ENCODE results near the gene MAP7D3.

DNA sequence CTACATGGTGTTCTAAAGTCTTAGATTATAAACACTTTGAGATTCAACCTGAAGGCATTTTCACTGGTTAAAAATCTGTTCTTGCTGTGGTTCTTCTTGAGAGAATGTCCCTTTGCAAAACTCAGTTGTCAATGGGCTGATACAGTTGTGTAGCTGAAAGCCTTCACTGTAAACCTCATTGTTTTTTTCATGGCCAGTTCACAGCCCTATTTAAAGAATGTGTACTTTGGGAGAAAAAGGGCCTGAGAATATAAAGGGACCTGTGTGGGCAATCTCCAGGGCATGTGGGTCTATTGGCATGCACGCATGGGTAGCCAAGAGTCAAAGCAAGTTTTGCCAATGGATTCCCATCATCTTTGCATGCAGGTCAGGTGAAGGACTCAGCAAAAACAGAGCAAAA lies 7.8 kb upstream of the MAP7D3 start:
- TF ChIP-seq, protein P1, sequence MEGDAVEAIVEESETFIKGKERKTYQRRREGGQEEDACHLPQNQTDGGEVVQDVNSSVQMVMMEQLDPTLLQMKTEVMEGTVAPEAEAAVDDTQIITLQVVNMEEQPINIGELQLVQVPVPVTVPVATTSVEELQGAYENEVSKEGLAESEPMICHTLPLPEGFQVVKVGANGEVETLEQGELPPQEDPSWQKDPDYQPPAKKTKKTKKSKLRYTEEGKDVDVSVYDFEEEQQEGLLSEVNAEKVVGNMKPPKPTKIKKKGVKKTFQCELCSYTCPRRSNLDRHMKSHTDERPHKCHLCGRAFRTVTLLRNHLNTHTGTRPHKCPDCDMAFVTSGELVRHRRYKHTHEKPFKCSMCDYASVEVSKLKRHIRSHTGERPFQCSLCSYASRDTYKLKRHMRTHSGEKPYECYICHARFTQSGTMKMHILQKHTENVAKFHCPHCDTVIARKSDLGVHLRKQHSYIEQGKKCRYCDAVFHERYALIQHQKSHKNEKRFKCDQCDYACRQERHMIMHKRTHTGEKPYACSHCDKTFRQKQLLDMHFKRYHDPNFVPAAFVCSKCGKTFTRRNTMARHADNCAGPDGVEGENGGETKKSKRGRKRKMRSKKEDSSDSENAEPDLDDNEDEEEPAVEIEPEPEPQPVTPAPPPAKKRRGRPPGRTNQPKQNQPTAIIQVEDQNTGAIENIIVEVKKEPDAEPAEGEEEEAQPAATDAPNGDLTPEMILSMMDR (IDR thresholded peaks at IDR 0.05), result no peak
- TF ChIP-seq POLR2A (IDR thresholded peaks at IDR 0.05), result no peak
